ENCODE measurements around the gene ZSWIM2.
"Not testable (repeated sequence)": the region's sequence is repeated elsewhere in the genome, so short reads cannot be mapped to it uniquely, and the experiment has no call there.

The ZSWIM2 gene

GRCh38 chr2:186835628-186836027 is 13.3 kb downstream of the ZSWIM2 start:
- no peak for DNase-seq

- DNase-seq, result no peak
These were observed 21.0 kb downstream of the ZSWIM2 start for GRCh38 chr2:186827862-186828492.

GRCh38 chr2:186827411-186827810 is 21.6 kb downstream of the ZSWIM2 start:
- DNase-seq, result no peak

GRCh38 chr2:186822323-186822722 is 26.6 kb downstream of the ZSWIM2 start:
- no peak for DNase-seq

GRCh38 chr2:186820303-186820702 is 28.7 kb downstream of the ZSWIM2 start:
- no peak for DNase-seq

- not testable (repeated sequence) for DNase-seq
These were observed 37.2 kb downstream of the ZSWIM2 start for GRCh38 chr2:186811760-186812159.

GRCh38 chr2:186806591-186806990 is 42.4 kb downstream of the ZSWIM2 start:
- DNase-seq, result no peak

- not testable (repeated sequence) for DNase-seq
These were observed 50.4 kb downstream of the ZSWIM2 start for GRCh38 chr2:186798604-186799003.

- no peak for DNase-seq
These were observed 64.0 kb downstream of the ZSWIM2 start for GRCh38 chr2:186784930-186785329.

GRCh38 chr2:186783254-186783653 is 65.7 kb downstream of the ZSWIM2 start:
- DNase-seq, result no peak

GRCh38 chr2:186780701-186781316 is 68.2 kb downstream of the ZSWIM2 start:
- no peak for DNase-seq
